ENCODE data around the gene ITGAV.
A peak's percentile ranks its signal among the peaks of the same experiment; 100 is the strongest.

Gene ITGAV

GRCh38 chr2:186693446-186693832 lies 103.6 kb downstream of the ITGAV start:
- no peak for TF ChIP-seq CTCF (IDR thresholded peaks at IDR 0.05; ENCODE audit: low read depth, low read length, missing control alignments)
- no peak for DNase-seq (ENCODE audit: low read depth)
- H3K4me3 ChIP-seq (ENCODE audit: low read depth, low read length): peak overlapping the region; percentile 63

- DNase-seq (ENCODE audit: low read depth): no peak
- no peak for TF ChIP-seq CTCF (IDR thresholded peaks at IDR 0.05; ENCODE audit: low read depth, low read length, missing control alignments)
- H3K4me3 ChIP-seq (ENCODE audit: low read depth, low read length): no peak overlapping the region; the same call in 1 of the 2 replicates
Measured at GRCh38 chr2:186695081-186695756, 105.4 kb downstream of the ITGAV start.

- no peak overlapping the region for H3K4me3 ChIP-seq (ENCODE audit: low read depth, low read length)
- no peak for DNase-seq (ENCODE audit: low read depth)
- TF ChIP-seq CTCF (IDR thresholded peaks at IDR 0.05; ENCODE audit: low read depth, low read length, missing control alignments): no peak
Measured at GRCh38 chr2:186696290-186696689, 106.4 kb downstream of the ITGAV start.

GRCh38 chr2:186696804-186697203 lies 106.9 kb downstream of the ITGAV start:
- H3K4me3 ChIP-seq (ENCODE audit: low read depth, low read length): no peak overlapping the region
- DNase-seq (ENCODE audit: low read depth): no peak
- TF ChIP-seq CTCF (IDR thresholded peaks at IDR 0.05; ENCODE audit: low read depth, low read length, missing control alignments): no peak

GRCh38 chr2:186697536-186697935 lies 107.7 kb downstream of the ITGAV start:
- TF ChIP-seq CTCF (IDR thresholded peaks at IDR 0.05; ENCODE audit: low read depth, low read length, missing control alignments): no peak
- H3K4me3 ChIP-seq (ENCODE audit: low read depth, low read length): no peak overlapping the region
- no peak for DNase-seq (ENCODE audit: low read depth)

- DNase-seq (ENCODE audit: low read depth): no peak
- H3K4me3 ChIP-seq (ENCODE audit: low read depth, low read length): no peak overlapping the region
- TF ChIP-seq CTCF (IDR thresholded peaks at IDR 0.05; ENCODE audit: low read depth, low read length, missing control alignments): no peak
Measured at GRCh38 chr2:186699742-186700141, 109.9 kb downstream of the ITGAV start.

- H3K4me3 ChIP-seq (ENCODE audit: low read depth, low read length): no peak overlapping the region
- no peak for TF ChIP-seq CTCF (IDR thresholded peaks at IDR 0.05; ENCODE audit: low read depth, low read length, missing control alignments)
- DNase-seq (ENCODE audit: low read depth): no peak
Measured at GRCh38 chr2:186702006-186702405, 112.2 kb downstream of the ITGAV start.
